ENCODE data around the gene C12orf57.
A peak's percentile ranks its signal among the peaks of the same experiment; 100 is the strongest.

The C12orf57 gene

GRCh38 chr12:6953442-6954315 is 9.9 kb downstream of the C12orf57 start:
- peak; percentile 42 for ATAC-seq
- DNase-seq: peak; percentile 91

DNA sequence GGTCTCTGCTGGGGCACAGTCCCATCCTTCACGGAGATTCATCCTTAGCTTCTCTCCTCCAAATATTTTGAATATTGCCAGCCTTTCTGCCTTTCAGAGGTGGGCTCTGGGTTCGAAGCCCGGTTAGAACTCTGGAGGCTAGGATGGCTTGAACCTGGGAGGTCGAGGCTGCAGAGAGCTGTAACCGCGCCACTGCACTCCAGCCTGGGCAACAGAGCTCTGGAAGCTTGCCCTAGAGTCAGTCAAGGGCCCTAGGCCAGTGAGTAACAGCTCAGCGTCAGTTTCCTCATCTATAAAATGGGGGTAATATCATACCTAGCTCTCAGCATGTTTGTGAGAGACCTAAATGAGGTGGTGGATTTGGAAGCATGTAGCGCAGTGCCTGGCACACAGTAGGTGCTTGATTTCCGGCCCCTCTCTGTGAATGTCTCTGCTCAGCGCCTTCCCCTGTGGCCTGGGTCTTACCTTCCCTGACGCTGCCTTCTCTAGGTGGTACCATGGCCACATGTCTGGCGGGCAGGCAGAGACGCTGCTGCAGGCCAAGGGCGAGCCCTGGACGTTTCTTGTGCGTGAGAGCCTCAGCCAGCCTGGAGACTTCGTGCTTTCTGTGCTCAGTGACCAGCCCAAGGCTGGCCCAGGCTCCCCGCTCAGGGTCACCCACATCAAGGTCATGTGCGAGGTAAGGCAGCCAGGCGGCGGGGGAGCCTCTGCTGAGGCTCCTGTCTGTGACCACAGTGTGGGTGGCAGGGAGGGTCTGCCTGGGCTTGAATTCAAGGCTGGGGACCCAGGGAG is 10.7 kb downstream of the C12orf57 start:
- ATAC-seq (no peak), DNase-seq (peak; percentile 37)

DNA sequence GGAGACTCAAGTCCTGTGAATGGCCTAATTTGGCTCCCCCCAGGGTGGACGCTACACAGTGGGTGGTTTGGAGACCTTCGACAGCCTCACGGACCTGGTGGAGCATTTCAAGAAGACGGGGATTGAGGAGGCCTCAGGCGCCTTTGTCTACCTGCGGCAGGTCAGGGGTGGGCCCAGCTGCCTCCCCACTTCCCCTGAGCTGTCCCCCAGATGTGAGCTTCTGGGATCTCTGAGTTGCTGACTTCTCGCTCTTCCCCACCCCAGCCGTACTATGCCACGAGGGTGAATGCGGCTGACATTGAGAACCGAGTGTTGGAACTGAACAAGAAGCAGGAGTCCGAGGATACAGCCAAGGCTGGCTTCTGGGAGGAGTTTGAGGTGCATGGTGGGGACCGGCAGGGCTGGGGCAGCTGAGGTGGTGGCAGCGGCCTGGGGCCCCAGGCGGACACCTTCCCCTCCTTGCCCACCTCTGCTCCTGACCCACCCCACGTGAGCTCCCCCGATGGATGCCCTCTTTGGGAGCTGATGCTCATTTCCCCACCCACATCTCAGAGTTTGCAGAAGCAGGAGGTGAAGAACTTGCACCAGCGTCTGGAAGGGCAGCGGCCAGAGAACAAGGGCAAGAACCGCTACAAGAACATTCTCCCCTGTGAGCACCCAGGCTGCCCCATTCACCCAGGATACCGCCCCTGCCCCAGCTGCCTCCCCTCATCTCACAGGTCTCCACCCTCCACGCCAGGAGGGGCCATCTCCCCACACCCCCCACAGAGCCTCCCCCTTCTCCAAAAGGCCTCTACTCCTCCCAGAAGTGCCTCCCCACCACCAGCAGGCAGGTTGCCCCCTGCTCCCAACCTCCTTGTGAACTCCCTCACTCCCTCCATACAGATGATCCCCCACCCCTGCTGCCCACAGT is 11.5 kb downstream of the C12orf57 start:
- ATAC-seq: no peak
- DNase-seq: peak; percentile 21

DNA sequence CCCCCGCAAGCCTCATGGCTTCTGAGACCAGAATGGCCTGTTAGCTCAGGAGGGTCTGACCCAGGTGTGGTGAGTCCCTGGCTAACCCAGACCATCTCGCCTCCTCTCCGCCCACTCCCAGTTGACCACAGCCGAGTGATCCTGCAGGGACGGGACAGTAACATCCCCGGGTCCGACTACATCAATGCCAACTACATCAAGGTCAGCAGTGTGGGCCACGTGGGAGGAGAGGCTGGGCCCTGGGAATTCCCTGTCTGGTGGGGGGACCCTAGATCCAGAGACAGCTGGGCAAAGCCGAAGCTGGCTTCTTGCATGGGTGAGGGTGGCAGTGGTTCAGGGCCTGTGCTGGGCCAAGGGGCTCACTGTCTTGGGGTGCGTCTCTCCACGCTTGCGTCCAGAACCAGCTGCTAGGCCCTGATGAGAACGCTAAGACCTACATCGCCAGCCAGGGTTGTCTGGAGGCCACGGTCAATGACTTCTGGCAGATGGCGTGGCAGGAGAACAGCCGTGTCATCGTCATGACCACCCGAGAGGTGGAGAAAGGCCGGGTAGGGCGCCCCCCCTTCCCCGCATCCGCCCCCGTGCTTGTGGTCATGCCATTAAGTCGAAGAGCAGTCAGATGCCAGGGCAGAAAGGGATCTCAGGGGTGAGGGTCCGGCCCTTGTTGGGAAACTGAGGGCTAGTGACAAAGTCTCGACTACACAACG is 12.4 kb downstream of the C12orf57 start:
- DNase-seq: peak; percentile 69
- ATAC-seq: no peak

DNA sequence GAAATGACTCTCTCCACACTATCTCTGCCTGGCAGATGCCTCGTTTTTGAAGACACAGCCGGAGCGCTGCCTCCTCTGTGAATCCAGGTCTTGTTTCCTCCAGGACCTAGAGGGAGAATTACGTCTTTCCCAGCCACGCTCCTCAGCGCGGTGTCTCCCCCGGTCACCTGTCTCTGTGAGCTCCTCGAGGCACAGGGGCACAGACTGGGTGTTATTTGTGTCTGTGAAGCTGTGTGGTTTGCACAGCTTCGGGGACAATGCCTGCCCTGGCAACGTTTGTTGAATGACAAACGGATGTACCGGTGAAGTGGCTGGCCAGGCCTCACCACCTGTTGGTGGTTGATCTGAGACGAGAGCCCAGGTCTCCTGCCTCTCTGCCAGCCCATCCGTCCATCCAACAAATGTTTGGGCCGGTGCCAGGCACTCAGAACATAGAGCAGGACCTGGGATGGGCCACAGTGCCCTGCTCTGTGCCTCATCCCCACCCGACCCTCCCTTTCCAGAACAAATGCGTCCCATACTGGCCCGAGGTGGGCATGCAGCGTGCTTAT is 13.4 kb downstream of the C12orf57 start:
- no peak for ATAC-seq
- DNase-seq: peak; percentile 31

- DNase-seq: peak; percentile 30
- ATAC-seq: no peak
Measured at GRCh38 chr12:6957741-6958608, 14.2 kb downstream of the C12orf57 start.

- DNase-seq (peak; percentile 34), ATAC-seq (no peak)
Measured at GRCh38 chr12:6958609-6959057, 14.8 kb downstream of the C12orf57 start.

GRCh38 chr12:6959058-6959804 is 15.4 kb downstream of the C12orf57 start:
- DNase-seq (peak; percentile 76), ATAC-seq (peak; percentile 42)

GRCh38 chr12:6959805-6960592 is 16.2 kb downstream of the C12orf57 start:
- ATAC-seq: no peak
- DNase-seq: peak; percentile 26

DNA sequence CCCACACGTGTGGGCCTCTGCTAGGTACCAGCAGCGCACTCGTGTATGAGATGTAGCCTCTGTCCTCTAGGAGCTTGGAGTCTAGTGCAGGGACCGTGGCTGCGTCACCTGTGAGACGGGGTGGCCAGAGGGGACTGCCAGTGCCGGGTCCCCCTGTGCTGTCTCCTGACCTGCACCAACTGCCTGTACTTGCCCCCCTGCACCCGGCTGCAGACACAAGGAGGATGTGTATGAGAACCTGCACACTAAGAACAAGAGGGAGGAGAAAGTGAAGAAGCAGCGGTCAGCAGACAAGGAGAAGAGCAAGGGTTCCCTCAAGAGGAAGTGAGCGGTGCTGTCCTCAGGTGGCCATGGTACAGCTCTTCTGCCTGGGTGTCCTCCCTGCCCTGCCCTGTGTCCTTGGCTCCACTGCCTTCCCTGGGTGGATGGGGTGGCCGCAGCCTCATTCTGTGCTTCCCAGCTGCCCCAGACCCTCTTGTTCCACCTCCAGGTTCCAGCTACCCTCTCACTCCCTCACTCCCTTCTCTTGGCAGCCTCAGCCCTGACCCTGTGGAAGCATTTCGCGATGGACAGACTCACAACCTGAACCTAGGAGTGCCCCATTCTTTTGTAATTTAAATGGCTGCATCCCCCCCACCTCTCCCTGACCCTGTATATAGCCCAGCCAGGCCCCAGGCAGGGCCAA is 16.9 kb downstream of the C12orf57 start:
- ATAC-seq: peak; percentile 2

GRCh38 chr12:6961278-6961694 is 17.5 kb downstream of the C12orf57 start:
- DNase-seq: peak; percentile 94

More for the DNA sequence above, 16.9 kb downstream of the C12orf57 start:
- DNase-seq: peak; percentile 37

GRCh38 chr12:6961695-6962284 is 18.0 kb downstream of the C12orf57 start:
- DNase-seq (peak; percentile 72), ATAC-seq (peak; percentile 38)

More at GRCh38 chr12:6961278-6961694, 17.5 kb downstream of the C12orf57 start:
- ATAC-seq: peak; percentile 71

DNA sequence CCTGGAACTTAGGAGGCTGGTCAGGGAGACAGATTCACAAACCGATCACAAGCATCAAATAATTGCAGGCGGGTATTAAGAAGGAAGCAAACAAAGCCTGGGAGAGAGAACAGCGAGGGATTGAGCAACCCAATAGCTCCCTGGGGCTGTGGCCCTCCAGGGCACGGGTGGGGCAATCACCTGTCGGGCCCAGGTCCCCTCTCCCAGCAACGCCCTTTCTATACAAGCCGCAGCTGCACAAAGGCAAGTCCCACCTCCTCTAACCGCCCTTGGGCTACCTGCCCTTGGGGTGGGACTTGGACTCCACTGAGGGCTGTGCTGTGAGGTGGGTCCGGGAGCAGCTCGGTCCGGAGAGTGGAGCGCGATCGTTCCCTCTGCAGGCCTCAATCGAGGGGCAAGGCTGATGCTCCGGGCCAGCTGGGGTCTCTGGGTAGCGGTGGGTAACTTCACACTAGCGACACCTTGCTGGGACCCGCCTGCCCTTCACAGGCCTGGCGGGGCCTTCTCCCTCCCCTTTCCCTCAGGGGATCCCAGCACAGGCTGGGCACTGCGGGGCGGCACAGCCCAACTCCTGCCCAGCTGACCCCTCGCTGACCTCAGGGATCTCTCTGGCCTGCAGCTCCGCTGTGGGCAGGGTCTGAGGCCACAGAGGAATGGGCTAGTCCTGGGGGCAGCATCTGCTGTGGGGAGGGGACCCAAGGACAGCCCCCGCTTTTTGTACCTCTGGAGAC is 18.6 kb downstream of the C12orf57 start:
- DNase-seq: no peak
- ATAC-seq: no peak

DNA sequence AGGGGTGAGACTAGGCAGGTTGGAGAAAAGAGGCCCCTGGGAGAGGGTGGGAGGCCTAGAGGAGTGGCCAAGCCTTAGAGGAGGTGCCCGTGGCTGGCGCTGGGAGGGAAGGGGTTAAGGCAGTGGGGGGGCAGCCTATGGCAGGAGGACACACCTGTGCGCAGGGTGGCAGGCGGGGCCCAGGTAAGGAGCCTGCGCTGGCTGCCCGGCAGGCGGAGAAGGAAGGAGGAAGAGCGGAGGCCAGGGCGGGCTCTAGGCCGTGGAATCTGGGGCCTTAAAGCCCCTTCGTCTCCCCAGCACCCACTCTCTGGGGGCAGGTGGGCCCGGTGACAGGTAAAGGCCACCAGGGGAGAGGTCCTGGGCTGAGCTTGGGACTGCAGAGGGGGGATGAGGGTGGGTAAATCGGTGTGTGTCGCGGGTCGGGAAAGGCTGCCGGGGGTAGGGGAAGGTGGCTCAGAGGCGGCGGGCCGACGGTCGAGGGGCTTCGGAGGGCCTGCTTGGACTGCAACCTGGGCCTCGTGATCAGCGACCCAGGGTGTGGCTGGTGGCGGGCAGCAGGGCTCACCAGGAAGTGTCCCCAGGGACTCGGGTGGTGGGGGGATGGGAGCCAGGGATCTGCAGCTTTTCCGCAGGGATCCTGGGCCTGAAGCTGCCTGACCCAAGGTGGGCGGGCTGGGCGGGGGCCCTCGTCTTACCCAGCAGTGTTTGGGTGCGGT is 19.4 kb downstream of the C12orf57 start:
- no peak for ATAC-seq
- DNase-seq: peak; percentile 15

GRCh38 chr12:6963791-6964413 is 20.1 kb downstream of the C12orf57 start:
- DNase-seq (no peak), ATAC-seq (no peak)

All from stimulated activated naive CD8-positive, alpha-beta T cell treated with anti-CD3 and anti-CD28 coated beads, Interleukin-15, Interleukin-2, amounts not matched to agents 100 U/mL and 50 U/mL, for 24 hours (primary cell).